HEK293 (cell line): ENCODE results near the gene RBM14.

Source experiments
- CTCF ChIA-PET: fragments of 350-600 bp; formaldehyde crosslinking; extraction: SDS; loops from one replicate; lab custom pipeline; 2021; ENCODE audit warnings: antibody characterized with exemption; lab: Yijun Ruan, JAX
- POLR2A ChIA-PET: fragments of 300-600 bp; formaldehyde crosslinking; extraction: SDS; loops from one replicate; lab custom pipeline; 2020; ENCODE audit warnings: antibody characterized with exemption, inconsistent platforms; lab: Yijun Ruan, JAX
- H3K27ac ChIP-seq: fragments of 200-500 bp; sonication (Bioruptor generic); 2 replicates; pipeline ENCODE4 v1.5.1; 2014; ENCODE audit warnings: low read depth, low read length, control low read depth, inconsistent platforms; ENCODE audit errors: extremely low read depth
- H3K36me3 ChIP-seq, 2 experiments: fragments of 200-500 bp in 1 of 2; sonication (Bioruptor generic) in 1 of 2; 1 replicate in 1 of 2; 2 replicates in 1 of 2; pipeline ENCODE4 v1.5.1; 2014 to 2017; ENCODE audit warnings: inconsistent platforms in 2 of 2, low read length in 2 of 2; ENCODE audit not compliant: control insufficient read depth in 2 of 2, insufficient read depth in 1 of 2
- H3K4me1 ChIP-seq: fragments of 200-500 bp; sonication (Bioruptor generic); 2 replicates; pipeline ENCODE4 v1.5.1; 2014; ENCODE audit warnings: mild to moderate bottlenecking, low read length, inconsistent platforms; ENCODE audit not compliant: control insufficient read depth, insufficient read depth
- H3K4me3 ChIP-seq: 2 replicates; pipeline ENCODE4 v1.5.1; 2011; ENCODE audit warnings: low read depth, mild to moderate bottlenecking, control low read depth, low read length, moderate library complexity
- H3K9me3 ChIP-seq: fragments of 200-500 bp; sonication (Bioruptor generic); 2 replicates; pipeline ENCODE4 v1.5.1; 2014; ENCODE audit warnings: low read depth, low read length, inconsistent platforms; ENCODE audit not compliant: control insufficient read depth, insufficient read depth
- BCL11A ChIP-seq: fragments of 450-650 bp; formaldehyde crosslinking; IDR thresholded peaks from 2 replicates; pipeline ENCODE4 v1.5.1; 2016; ENCODE audit warnings: low read depth, missing biosample characterization, missing genetic modification characterization
- EGR2 ChIP-seq: fragments of 450-650 bp; formaldehyde crosslinking; IDR thresholded peaks from 2 replicates; pipeline ENCODE4 v1.5.1; 2016; ENCODE audit warnings: low read depth, missing biosample characterization, missing genetic modification characterization
- GLIS1 ChIP-seq: fragments of 450-650 bp; formaldehyde crosslinking; IDR thresholded peaks from 2 replicates; pipeline ENCODE4 v1.5.1; 2016; ENCODE audit warnings: missing biosample characterization, missing genetic modification characterization
- GLIS2 ChIP-seq: fragments of 450-650 bp; formaldehyde crosslinking; IDR thresholded peaks from 2 replicates; pipeline ENCODE4 v1.5.1; 2016; ENCODE audit warnings: missing biosample characterization, missing genetic modification characterization
- KLF7 ChIP-seq: fragments of 450-650 bp; formaldehyde crosslinking; IDR thresholded peaks from 2 replicates; pipeline ENCODE4 v1.5.1; 2016; ENCODE audit warnings: missing biosample characterization, missing genetic modification characterization, borderline replicate concordance
- KLF9 ChIP-seq: fragments of 450-650 bp; formaldehyde crosslinking; IDR thresholded peaks from 2 replicates; pipeline ENCODE4 v1.5.1; 2016; ENCODE audit warnings: missing biosample characterization, missing genetic modification characterization, low read depth
- OVOL3 ChIP-seq: fragments of 450-650 bp; formaldehyde crosslinking; IDR thresholded peaks from 2 replicates; pipeline ENCODE4 v1.5.1; 2016; ENCODE audit warnings: missing biosample characterization, missing genetic modification characterization
- PATZ1 ChIP-seq: fragments of 450-650 bp; formaldehyde crosslinking; IDR thresholded peaks from 2 replicates; pipeline ENCODE4 v1.5.1; 2016; ENCODE audit warnings: missing biosample characterization, missing genetic modification characterization
- PRDM2 ChIP-seq: fragments of 450-650 bp; formaldehyde crosslinking; IDR thresholded peaks from 2 replicates; pipeline ENCODE4 v1.5.1; 2016; ENCODE audit warnings: missing biosample characterization, missing genetic modification characterization, borderline replicate concordance
- SP2 ChIP-seq: fragments of 450-650 bp; formaldehyde crosslinking; IDR thresholded peaks from 2 replicates; pipeline ENCODE4 v1.5.1; 2016; ENCODE audit warnings: missing biosample characterization, missing genetic modification characterization
- SP3 ChIP-seq: fragments of 450-650 bp; formaldehyde crosslinking; IDR thresholded peaks from 2 replicates; pipeline ENCODE4 v1.5.1; 2016; ENCODE audit warnings: missing biosample characterization, missing genetic modification characterization
- YY2 ChIP-seq: fragments of 450-650 bp; formaldehyde crosslinking; IDR thresholded peaks from 2 replicates; pipeline ENCODE4 v1.5.1; 2016; ENCODE audit warnings: missing biosample characterization, missing genetic modification characterization
- ZBTB8A ChIP-seq: fragments of 450-650 bp; formaldehyde crosslinking; IDR thresholded peaks from 2 replicates; pipeline ENCODE4 v1.5.1; 2016; ENCODE audit warnings: missing biosample characterization, missing genetic modification characterization
- ZFHX2 ChIP-seq: fragments of 450-650 bp; formaldehyde crosslinking; conservative IDR thresholded peaks from 2 replicates; pipeline ENCODE4 v1.5.1; 2016; ENCODE audit warnings: missing biosample characterization, missing genetic modification characterization
- ZNF266 ChIP-seq: fragments of 450-650 bp; formaldehyde crosslinking; IDR thresholded peaks from 2 replicates; pipeline ENCODE4 v1.5.1; 2016; ENCODE audit warnings: missing biosample characterization, missing genetic modification characterization, low read depth
- ZNF37A ChIP-seq: fragments of 450-650 bp; IDR thresholded peaks from 2 replicates; pipeline ENCODE4 v1.5.1; 2018; ENCODE audit warnings: missing biosample characterization, missing genetic modification characterization
- ZNF423 ChIP-seq: fragments of 450-650 bp; formaldehyde crosslinking; IDR thresholded peaks from 2 replicates; pipeline ENCODE4 v1.5.1; 2016; ENCODE audit warnings: missing biosample characterization, missing genetic modification characterization
- ZNF549 ChIP-seq: fragments of 450-650 bp; IDR thresholded peaks from 2 replicates; pipeline ENCODE4 v1.5.1; 2018; ENCODE audit warnings: missing biosample characterization, missing genetic modification characterization, mild to moderate bottlenecking, inconsistent platforms, moderate library complexity
- ZNF692 ChIP-seq: fragments of 450-650 bp; formaldehyde crosslinking; IDR thresholded peaks from 2 replicates; pipeline ENCODE4 v1.5.1; 2016; ENCODE audit warnings: missing biosample characterization, missing genetic modification characterization
- TF ChIP-seq, protein P1 (sequence below): fragments of 450-650 bp; formaldehyde crosslinking; conservative IDR thresholded peaks from 2 replicates; pipeline ENCODE4 v1.5.1; 2016; ENCODE audit warnings: low read depth, missing biosample characterization, missing genetic modification characterization

The RBM14 gene

DNA sequence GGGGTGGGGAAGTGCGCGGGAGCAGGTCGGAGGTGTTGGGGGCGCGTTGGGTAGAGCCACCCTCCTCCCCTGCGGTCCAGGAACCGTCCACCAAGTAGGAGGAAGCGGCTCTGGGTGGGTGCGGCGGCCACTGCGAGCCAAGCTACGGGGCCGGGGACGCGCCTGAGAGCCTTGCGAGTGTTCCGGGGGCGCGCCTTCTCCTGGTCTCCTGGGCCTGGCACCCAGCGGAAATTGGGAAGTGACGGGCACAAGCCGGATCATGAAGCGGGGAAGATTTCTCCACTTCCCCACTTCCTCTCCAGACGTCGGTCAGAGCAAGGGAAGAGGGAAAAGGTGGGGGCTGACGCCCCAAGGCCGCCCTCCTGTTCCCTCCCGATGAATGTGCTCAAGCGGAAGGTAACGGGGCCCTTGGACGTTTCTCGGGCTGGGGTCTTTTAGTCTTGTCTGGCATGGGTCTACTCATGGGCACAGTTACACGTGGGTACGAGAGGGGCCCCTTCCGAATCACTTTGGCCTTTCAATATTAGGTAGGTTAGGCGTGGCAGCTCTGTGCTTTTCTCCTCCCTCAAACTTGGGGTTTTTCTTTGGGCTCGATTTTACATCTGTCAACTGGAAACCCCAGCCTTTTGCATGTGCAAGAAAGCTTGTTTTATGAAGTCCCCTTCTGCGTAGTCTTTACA, 865 bp downstream of the RBM14 start:
- H3K4me3 ChIP-seq, result peak overlapping the region; percentile 75
- H3K4me1 ChIP-seq, result 0 out of 2 replicates have a peak, but pooled peaks cover 3% of the 10 kb centered on the region
- no peaks in the 10 kb centered on the region for H3K9me3 ChIP-seq
- H3K36me3 ChIP-seq, result peaks cover 15 to 46% of the 10 kb centered on the region in 2 experiments; a peak in 2 of 3 replicates
- H3K27ac ChIP-seq, result peak overlapping the region; percentile 95; the same call in 1 of the 2 replicates
- POLR2A ChIA-PET, result interaction anchor here (0.6 to 2.5 kb wide), 22 partner anchors 8 to 456 kb away, joined by 3 to 98 read pairs (median 6); partner anchors contain the start of genes CCDC87, CCS, DPP3 and RBM4
- CTCF ChIA-PET, result interaction anchor here (1.0 to 1.2 kb wide), 2 partner anchors 25 to 61 kb away, joined by 3 to 6 read pairs; partner anchors contain the start of genes CCDC87 and CCS
- TF ChIP-seq KLF7 (tag by site-specific recombination), result no peak
- peak; percentile 89 for TF ChIP-seq EGR2 (tag by site-specific recombination)
- TF ChIP-seq ZNF423 (tag by site-specific recombination), result no peak
- TF ChIP-seq ZNF692, result no peak
- TF ChIP-seq ZFHX2 (tag by site-specific recombination), result peak; percentile 6; the same call in 1 of the 2 replicates
- TF ChIP-seq SP2 (tag by site-specific recombination), result peak; percentile 60
- TF ChIP-seq PRDM2 (tag by site-specific recombination), result no peak
- no peak for TF ChIP-seq ZBTB8A (tag by site-specific recombination)
- TF ChIP-seq PATZ1, result peak; percentile 30
- no peak for TF ChIP-seq ZNF37A (tag by site-specific recombination)
- TF ChIP-seq SP3 (tag by site-specific recombination), result 0 out of 2 replicates have a peak, but pooled peaks have one; percentile 8
- peak; percentile 5; the same call in 1 of the 2 replicates for TF ChIP-seq KLF9 (tag by site-specific recombination)
- peak; percentile 75 for TF ChIP-seq GLIS2 (tag by site-specific recombination)
- TF ChIP-seq ZNF549 (tag by site-specific recombination), result no peak
- no peak for TF ChIP-seq ZNF266 (tag by site-specific recombination)
- TF ChIP-seq BCL11A, result no peak
- TF ChIP-seq GLIS1 (tag by site-specific recombination), result 0 out of 2 replicates have a peak, but pooled peaks have one; percentile 42
- TF ChIP-seq, protein P1, sequence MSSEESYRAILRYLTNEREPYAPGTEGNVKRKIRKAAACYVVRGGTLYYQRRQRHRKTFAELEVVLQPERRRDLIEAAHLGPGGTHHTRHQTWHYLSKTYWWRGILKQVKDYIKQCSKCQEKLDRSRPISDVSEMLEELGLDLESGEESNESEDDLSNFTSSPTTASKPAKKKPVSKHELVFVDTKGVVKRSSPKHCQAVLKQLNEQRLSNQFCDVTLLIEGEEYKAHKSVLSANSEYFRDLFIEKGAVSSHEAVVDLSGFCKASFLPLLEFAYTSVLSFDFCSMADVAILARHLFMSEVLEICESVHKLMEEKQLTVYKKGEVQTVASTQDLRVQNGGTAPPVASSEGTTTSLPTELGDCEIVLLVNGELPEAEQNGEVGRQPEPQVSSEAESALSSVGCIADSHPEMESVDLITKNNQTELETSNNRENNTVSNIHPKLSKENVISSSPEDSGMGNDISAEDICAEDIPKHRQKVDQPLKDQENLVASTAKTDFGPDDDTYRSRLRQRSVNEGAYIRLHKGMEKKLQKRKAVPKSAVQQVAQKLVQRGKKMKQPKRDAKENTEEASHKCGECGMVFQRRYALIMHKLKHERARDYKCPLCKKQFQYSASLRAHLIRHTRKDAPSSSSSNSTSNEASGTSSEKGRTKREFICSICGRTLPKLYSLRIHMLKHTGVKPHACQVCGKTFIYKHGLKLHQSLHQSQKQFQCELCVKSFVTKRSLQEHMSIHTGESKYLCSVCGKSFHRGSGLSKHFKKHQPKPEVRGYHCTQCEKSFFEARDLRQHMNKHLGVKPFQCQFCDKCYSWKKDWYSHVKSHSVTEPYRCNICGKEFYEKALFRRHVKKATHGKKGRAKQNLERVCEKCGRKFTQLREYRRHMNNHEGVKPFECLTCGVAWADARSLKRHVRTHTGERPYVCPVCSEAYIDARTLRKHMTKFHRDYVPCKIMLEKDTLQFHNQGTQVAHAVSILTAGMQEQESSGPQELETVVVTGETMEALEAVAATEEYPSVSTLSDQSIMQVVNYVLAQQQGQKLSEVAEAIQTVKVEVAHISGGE (tag by site-specific recombination), result peak; percentile 62
- TF ChIP-seq YY2, result no peak
- TF ChIP-seq OVOL3 (tag by site-specific recombination), result no peak
